Measurements from ENCODE around the gene CNTF. TPM values are rescaled to one million over a fixed set of nuclear protein-coding genes. Genes with fewer than 3 reads are reported as not detected.

The CNTF gene
- total RNA-seq, 1 donor from 2014 or later: 1.6 TPM

- no peaks in the 10 kb centered on the region for H3K36me3 Mint-ChIP-seq (ENCODE audit: low read depth, unreplicated experiment)
- H3K9me3 Mint-ChIP-seq (ENCODE audit: unreplicated experiment): no peaks in the 10 kb centered on the region
- no peaks in the 10 kb centered on the region for H3K4me1 Mint-ChIP-seq (ENCODE audit: unreplicated experiment)
- no peak for DNase-seq (ENCODE audit: low spot score)
- H3K27me3 Mint-ChIP-seq (ENCODE audit: unreplicated experiment): no peaks in the 10 kb centered on the region
- TF ChIP-seq, protein P1, sequence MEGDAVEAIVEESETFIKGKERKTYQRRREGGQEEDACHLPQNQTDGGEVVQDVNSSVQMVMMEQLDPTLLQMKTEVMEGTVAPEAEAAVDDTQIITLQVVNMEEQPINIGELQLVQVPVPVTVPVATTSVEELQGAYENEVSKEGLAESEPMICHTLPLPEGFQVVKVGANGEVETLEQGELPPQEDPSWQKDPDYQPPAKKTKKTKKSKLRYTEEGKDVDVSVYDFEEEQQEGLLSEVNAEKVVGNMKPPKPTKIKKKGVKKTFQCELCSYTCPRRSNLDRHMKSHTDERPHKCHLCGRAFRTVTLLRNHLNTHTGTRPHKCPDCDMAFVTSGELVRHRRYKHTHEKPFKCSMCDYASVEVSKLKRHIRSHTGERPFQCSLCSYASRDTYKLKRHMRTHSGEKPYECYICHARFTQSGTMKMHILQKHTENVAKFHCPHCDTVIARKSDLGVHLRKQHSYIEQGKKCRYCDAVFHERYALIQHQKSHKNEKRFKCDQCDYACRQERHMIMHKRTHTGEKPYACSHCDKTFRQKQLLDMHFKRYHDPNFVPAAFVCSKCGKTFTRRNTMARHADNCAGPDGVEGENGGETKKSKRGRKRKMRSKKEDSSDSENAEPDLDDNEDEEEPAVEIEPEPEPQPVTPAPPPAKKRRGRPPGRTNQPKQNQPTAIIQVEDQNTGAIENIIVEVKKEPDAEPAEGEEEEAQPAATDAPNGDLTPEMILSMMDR (IDR thresholded peaks at IDR 0.05; ENCODE audit: unreplicated experiment): no peak
- no peak overlapping the region for H3K4me3 Mint-ChIP-seq (ENCODE audit: unreplicated experiment)
- H3K27ac Mint-ChIP-seq (ENCODE audit: unreplicated experiment): no peak overlapping the region
Measured at GRCh38 chr11:58592760-58593472, 29.5 kb upstream of the CNTF start.

DNA sequence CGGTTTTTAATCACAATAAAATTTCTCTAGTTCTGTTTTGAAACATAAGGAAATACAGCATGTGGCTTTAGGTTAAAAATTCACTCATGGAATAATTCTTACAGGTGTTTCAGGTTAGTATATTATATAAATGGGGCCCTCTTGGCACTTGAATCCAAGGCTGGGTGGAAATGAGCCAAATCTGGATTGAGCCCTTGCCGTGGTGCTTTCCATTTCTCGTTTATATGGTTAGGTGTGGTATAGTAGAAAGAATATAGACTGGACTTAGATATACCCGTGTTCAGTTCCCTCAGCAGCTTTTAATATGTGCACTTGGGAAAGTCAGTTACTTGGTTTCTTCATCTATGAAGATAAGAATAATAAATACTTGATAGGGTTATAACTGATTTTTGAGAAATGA, 27.6 kb upstream of the CNTF start:
- Mint-ChIP-seq H3K4me3 (ENCODE audit: unreplicated experiment) (no peak overlapping the region), H3K36me3 (ENCODE audit: low read depth, unreplicated experiment) (no peaks in the 10 kb centered on the region), H3K27me3 (ENCODE audit: unreplicated experiment) (no peaks in the 10 kb centered on the region), H3K27ac (ENCODE audit: unreplicated experiment) (no peak overlapping the region), H3K9me3 (ENCODE audit: unreplicated experiment) (no peaks in the 10 kb centered on the region), H3K4me1 (ENCODE audit: unreplicated experiment) (no peaks in the 10 kb centered on the region)
- TF ChIP-seq, protein P1 (IDR thresholded peaks at IDR 0.05; ENCODE audit: unreplicated experiment): no peak
- DNase-seq (ENCODE audit: low spot score): no peak

- no peak for DNase-seq (ENCODE audit: low spot score)
- Mint-ChIP-seq H3K27me3 (ENCODE audit: unreplicated experiment) (no peaks in the 10 kb centered on the region), H3K27ac (ENCODE audit: unreplicated experiment) (no peak overlapping the region), H3K36me3 (ENCODE audit: low read depth, unreplicated experiment) (no peaks in the 10 kb centered on the region), H3K4me3 (ENCODE audit: unreplicated experiment) (no peak overlapping the region), H3K4me1 (ENCODE audit: unreplicated experiment) (no peaks in the 10 kb centered on the region), H3K9me3 (ENCODE audit: unreplicated experiment) (no peaks in the 10 kb centered on the region)
- TF ChIP-seq, protein P1 (IDR thresholded peaks at IDR 0.05; ENCODE audit: unreplicated experiment): no peak
Measured at GRCh38 chr11:58596621-58597020, 25.8 kb upstream of the CNTF start.

GRCh38 chr11:58597486-58598144, 24.9 kb upstream of the CNTF start:
- no peaks in the 10 kb centered on the region for H3K36me3 Mint-ChIP-seq (ENCODE audit: low read depth, unreplicated experiment)
- H3K4me1 Mint-ChIP-seq (ENCODE audit: unreplicated experiment): no peaks in the 10 kb centered on the region
- TF ChIP-seq, protein P1 (IDR thresholded peaks at IDR 0.05; ENCODE audit: unreplicated experiment): no peak
- H3K27me3 Mint-ChIP-seq (ENCODE audit: unreplicated experiment): no peaks in the 10 kb centered on the region
- no peak overlapping the region for H3K4me3 Mint-ChIP-seq (ENCODE audit: unreplicated experiment)
- H3K27ac Mint-ChIP-seq (ENCODE audit: unreplicated experiment): no peak overlapping the region
- DNase-seq (ENCODE audit: low spot score): no peak
- no peaks in the 10 kb centered on the region for H3K9me3 Mint-ChIP-seq (ENCODE audit: unreplicated experiment)

DNA sequence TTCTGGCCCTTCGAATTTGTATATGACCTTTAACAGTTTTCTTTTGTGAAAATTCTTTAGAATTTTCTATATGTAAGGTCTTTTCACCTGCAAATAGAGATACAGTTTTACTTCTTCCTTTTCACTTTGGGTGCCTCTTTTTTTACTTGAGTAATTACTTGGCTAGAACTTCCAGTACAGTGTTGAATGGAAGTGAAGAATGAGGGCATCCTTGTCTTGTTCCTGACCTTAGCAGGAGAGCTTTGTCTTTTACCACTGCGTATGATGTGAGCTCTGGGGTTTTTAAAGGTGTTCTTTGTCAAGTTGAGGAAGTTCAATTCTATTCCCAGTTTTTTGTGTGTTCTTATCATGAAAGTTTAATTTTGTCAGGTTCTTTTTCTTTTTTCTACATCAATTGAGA, 22.0 kb upstream of the CNTF start:
- TF ChIP-seq, protein P1 (IDR thresholded peaks at IDR 0.05; ENCODE audit: unreplicated experiment): no peak
- Mint-ChIP-seq H3K27ac (ENCODE audit: unreplicated experiment) (no peak overlapping the region), H3K4me1 (ENCODE audit: unreplicated experiment) (no peaks in the 10 kb centered on the region)

More for the DNA sequence above, 22.0 kb upstream of the CNTF start:
- Mint-ChIP-seq H3K36me3 (ENCODE audit: low read depth, unreplicated experiment) (no peaks in the 10 kb centered on the region), H3K9me3 (ENCODE audit: unreplicated experiment) (no peaks in the 10 kb centered on the region), H3K27me3 (ENCODE audit: unreplicated experiment) (no peaks in the 10 kb centered on the region), H3K4me3 (ENCODE audit: unreplicated experiment) (no peak overlapping the region)
- DNase-seq (ENCODE audit: low spot score): no peak
